HG02885 (cell line): ENCODE results near the gene ZNF750.

Source experiments
- ATAC-seq: cut with Tn5 transposase; IDR thresholded peaks from one replicate; pipeline ENCODE4 v1.9.1; 2021; ENCODE audit warnings: mild to moderate bottlenecking; ENCODE audit not compliant: unreplicated experiment, poor library complexity

Gene ZNF750

DNA sequence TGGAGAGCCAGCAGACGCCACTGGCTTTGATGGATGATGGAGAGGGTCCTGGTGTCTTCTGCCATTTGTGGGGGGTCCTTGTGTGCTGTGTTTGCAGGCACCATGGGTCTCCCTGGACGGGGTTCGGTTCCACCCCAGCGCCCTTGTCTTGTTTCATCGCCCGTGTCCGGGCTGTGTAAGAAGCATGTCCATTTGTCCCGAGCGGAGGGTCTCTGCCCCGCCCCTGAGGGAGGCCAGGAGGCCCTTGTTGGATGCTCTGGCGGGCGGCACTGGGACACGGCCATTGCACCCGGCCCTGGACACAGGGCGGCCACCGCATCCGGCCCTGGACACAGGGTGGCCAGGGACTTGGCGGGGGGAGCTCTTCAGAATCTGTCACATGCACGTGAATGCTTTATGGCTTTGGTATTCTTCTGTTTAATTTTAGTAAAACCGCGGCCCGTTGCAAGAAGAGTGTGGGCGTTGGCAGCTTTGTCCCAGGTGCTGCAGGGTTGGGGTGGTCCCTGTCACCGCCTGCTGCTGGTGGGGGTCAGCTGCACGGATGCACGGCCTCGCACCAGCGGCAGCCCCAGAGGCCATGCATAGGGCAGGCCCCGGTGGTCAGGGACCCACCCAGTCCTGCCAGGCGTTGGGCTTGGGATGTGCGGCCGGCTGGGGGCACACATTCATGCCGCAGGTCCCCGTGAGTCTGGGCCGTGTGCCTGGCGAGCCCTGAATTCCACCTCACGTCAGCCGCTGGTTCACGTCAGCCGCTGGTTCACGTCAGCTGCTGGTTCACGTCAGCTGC is 21.0 kb upstream of the ZNF750 start:
- no peak for ATAC-seq

DNA sequence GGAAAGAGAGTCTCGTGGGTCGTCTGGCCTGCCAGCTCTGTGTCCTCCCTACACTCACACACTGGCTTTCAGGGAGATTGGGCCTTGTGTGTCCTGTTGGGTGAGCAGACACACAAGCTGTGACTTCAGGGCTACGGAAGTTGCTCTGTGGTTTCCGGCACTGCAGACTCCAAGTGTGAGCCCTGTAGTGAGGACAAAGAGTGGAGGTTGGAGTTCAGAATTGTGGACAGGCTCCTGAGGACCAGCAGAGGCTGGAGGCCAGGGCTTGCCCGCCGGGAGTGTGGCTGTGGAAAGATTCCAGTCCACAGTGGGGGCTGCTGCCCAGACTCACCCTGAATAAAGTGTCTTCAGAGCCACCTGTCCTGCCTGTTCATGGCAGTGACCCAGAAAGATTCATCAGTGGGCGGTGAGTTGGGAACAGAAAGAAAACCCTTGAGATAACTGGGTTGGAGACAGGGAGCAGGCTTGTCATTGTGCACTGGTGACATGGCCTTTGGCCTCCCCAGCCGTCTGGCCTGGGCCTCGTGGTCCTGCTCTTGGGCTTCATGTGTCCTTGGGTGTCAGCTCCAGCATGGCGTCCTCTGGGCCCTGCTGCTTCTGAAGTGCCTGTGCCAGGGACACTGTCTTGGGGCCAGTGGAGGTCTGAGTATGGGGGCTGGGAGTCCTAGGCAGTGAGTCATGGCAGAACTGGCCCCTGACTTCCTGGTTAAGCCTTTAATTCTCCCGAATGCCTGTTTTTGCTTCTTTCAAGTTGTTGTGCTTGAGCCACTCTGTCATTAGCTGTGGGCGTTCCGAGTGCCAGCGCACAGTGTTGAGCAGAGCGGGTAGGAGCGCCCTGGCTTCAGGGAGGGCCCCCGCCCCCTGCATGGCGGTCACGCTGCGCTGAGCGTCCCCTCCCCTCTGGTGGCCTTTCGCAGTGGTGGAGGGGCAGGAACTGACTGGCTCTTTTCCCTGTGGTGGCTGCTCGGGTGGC is 19.9 kb upstream of the ZNF750 start:
- no peak for ATAC-seq

DNA sequence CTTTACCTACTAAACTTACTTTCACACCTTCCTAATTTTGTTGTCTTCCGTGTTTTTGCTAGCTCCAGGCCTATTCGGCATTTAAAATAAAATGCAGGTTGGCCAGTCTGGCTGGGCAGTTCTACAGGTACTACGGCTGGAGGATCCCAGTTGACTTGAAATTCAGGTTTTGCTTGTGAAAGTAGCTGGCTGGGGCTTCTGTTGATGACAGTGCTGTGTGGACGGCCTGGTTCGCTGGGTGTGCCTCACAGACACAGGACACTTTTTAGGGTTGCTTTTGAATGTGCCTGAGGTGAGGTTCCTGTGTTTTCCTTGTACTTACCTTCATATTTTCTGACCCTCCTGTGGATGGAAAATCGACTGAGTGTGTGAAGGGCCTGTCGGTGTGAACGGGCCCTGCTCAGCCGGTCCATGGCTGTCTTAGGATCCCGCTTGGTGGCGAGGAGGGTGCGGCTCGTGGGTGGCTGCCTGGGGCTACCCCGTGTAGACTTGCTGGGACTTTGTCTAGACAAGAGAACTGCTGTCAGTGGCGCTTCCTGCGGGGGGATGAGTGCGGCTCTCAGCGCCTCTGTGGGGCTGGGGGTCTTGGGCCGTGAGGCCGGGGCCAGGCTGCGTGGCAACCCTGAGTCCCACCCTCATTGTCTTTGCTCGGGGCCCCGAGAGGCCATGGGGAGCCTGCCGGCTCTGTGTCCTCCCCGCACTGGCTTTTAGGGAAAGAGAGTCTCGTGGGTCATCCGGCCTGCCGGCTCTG is 18.7 kb upstream of the ZNF750 start:
- no peak for ATAC-seq

DNA sequence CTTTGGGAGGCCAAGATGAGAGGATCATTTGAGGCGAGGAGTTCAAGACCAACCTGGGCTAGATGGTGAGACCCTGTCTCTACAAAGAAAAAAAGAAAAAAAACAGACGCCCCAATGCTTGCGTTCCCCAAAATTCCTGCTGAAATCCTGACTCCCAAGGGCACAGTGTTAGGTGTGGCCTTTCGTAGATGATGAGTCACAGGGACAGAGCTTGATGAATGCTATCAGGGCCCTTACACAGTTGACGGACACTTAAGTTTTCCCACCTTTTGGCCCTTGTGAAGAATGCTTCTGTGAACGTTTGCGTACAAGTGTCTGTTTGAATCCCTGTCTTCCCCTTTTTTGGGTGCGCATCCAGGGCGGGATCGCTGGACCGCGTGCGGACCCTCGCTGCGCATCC is 16.5 kb upstream of the ZNF750 start:
- no peak for ATAC-seq

DNA sequence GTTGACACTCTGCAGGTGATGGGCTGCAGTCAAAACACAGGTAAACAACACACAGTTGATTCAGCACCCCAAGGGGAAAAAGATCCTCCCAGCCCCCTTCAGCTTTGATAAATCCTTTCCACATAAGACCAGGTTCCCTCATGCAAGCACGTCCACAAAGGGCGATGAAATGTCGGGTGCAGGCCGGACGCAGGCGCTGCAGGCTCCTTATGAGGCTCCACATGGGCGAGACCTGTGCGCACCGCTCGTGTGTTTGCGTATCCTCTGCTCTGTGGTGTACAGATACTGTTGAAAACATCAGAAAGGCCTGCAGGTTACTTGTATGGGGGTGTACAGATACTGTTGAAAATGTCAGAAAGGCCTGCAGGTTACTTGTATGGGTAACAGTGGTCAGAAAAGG is 14.4 kb upstream of the ZNF750 start:
- ATAC-seq: no peak

- no peak for ATAC-seq
Measured at GRCh38 chr17:82851381-82851780, 11.6 kb upstream of the ZNF750 start.

DNA sequence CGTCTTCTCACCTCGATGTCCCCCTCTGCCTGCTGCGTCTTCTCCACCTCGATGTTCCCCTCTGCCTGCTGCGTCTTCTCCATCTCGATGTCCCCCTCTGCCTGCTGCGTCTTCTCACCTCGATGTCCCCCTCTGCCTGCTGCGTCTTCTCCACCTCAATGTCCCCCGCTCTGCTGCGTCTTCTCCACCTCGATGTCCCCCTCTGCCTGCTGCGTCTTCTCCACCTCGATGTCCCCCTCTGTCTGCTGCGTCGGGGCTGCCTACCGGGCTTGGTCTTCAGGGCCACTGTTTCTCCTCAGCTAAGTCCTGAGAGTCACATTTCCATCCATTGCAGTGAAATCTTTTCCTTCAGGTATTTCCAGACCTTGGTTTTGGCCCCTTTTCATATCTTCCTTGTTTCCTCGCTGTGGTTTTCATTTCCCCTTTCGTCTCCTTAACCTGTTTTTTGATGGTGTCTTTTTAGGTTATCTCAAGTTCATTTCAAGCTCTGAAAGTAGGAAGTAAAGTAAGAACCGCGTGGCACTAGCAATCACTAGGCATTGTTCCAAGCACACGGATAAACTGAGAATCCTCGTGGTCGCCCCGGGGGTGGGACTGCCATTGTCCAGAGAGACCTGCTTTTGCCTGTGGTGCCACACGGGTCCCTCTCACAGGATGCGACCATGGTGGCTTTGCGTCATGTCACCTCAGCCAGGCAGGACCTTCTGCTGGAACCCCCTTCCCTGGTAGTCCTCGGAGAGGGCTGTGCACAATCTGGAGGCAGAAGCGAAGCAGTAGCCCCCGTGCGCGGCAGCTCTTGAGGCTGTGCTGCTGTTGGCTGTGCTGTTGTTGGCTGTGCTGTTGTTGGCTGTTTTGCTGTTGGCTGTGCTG is 9.5 kb upstream of the ZNF750 start:
- ATAC-seq: no peak

DNA sequence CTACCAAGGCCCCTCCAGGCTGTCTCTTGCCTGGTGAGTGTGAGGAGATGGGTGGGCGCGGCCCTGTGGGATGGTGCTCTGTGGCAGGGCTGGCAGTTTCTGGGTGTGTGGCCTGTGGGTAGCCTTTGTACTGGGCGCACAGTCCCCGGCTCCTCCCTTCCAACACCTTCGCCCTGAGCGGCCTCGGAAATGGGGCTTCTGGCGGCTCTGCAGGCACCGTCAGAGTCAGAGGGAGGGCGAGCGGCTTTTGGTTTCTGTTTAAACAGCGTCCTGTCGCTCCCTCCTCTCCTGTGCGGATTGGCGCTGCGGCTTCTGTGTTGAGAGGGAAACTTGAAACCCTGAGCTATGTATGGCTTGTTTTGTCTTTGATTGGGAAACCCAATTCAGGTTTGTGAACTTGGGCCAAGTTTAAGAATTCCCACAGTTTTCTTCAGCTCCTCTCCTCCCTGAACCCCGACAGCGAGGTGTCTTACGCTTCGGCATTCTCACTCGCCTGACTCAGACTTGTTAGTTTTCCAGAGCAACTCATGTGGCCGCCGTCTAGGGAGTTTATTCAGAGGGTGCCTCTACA is 8.3 kb upstream of the ZNF750 start:
- no peak for ATAC-seq

- no peak for ATAC-seq
Measured at GRCh38 chr17:82846061-82846691, 6.4 kb upstream of the ZNF750 start.

DNA sequence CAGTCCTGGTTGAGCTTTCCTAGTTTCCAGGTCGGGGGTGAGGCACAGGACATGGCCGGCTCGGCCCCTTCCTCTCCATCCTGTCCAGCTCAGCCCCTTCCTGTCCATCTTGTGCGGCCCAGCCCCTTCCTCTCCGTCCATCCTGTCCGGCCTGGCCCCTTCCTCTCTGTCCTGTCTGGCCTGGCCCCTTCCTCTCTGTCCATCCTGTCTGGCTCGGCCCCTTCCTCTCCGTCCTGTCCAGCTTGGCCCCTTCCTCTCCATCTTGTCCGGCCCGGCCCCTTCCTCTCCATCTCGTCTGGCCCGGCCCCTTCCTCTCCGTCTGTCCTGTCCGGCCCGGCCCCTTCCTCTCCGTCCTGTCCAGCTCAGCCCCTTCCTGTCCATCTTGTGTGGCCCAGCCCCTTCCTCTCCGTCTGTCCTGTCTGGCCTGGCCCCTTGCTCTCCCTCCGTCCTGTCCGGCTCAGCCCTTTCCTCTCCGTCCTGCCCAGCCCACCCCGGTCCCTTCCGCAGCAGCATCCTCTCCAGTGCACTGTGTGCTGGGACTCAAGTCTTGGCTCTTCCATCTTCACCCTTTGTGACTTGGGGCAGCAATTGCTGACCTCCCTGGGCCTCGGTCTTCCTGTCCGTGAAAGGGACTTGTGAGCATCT is 5.5 kb upstream of the ZNF750 start:
- no peak for ATAC-seq

GRCh38 chr17:82844796-82845162 is 5.0 kb upstream of the ZNF750 start:
- ATAC-seq: no peak

GRCh38 chr17:82843904-82844680 is 4.3 kb upstream of the ZNF750 start:
- no peak for ATAC-seq

DNA sequence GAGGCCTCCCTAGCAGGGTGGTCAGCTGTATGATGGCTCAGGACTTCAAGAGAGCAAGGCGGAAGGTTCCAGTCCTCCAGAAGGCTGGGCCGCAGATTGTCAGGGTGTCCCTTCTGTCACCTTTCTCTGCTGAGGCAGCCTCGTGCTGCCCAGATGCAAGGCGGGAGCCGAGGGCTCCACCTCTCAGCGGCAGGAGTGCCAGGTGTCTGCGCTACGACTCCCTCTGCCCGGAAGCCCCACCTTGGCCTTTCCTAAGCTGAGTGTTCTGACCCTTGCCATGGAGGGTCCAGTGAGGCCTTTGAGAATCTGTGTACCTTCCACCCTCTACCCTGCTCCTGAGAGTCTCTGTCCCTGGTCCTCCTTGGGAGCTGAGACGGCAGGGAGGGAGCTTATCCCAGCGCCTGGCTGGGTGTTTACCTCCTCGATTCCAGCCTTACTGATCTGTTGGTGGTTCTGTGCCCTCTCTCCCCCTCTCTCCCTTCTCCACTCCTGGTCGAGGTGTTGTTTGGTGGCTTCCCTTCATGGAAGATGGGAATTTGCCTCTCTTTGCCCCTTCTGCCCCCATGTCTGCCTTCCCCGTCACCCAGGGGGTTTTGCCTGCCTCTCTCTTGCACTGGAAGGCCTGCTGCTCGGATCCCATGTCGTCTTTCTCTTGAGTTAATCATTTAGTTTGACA is 2.2 kb upstream of the ZNF750 start:
- no peak for ATAC-seq

DNA sequence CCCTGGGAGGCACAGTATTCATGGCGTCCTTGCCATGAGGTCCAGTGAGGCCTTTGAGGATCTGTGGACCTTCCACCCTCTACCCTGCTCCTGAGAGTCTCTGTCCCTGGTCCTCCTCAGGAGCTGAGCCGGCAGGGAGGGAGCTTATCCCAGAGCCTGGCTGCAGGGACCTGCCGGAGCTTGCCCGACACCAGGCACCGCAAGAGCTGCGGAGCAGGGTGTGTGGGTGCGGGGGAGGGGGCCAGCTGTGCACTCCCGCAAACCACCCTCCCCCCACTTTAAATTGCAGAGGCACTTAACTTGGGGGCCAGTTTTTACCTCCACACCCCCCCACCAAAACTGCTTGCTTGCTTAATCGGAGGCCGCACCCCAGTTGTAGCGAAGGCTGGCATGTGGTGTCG is 609 bp upstream of the ZNF750 start:
- no peak for ATAC-seq

DNA sequence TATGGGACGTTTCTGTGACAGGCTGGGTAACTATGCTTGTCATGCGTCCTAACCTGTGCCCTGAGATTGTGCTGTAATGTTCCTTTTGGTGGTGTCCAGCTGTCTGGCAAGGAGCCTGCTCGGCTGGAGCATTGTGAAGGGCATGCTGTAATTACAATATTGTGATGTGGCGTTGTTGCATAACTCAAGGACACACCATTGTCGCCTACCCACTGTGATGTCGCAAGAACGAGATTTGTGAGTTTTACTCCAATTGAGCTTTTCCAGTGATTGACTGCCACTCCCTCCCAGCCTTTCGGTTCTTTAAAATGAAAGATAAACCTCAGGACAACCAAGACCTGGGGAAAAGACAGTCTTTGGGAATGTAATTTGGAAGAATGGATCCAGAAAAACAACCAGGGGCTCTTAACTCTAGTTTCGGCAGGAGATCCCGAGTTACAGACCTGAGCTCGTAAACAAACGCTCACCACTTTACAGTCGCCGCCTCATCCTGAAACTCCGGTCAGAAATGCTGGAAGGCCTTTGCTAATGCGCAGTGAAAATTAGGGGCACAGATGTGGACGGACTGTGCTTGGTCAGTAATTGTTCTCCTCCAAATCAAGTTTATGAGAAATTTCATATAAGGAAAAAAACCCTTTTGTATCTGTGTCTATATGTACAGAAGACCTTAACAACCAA is 1.3 kb downstream of the ZNF750 start:
- no peak for ATAC-seq

DNA sequence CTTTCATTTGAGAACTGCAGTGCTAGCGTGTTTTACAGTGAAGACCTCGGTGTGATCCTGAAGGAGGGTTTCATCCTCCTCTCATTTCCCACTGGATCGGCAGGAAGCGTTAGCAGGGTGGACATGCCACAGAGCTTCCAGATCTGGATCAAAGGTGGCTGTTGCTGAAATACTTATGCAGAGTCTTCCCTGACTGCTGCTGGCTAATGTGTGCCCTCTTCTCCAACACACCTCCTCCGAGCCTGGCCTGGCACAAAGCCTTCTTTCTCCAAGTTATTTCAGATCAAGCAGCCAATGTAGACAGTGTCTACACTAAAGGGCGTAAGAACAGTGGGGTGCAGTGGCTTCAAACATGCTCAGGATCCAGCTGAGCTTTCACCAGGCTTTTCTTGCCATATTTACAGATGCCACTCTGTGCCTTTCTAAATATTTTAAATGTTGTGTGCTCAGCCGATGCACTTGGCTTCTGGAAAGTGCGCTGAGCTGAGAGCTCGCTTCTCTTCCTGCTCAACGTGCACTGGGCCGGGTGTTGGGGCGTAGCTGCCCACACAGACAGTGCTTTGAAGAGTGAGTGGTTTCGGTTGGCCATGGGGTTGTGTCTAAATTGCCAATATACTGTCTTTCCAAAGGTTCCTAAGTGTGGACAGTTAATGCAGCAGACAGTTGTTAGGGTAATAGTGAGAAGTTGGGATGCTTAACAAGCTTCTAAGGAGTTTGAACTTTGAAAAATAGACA is 2.1 kb downstream of the ZNF750 start:
- no peak for ATAC-seq
